AG08396 (cell line): ENCODE data around the gene PLA2G4D.

ENCODE experiments used
- DNase-seq: peaks from one replicate; pipeline ENCODE4 v3.0.0; 2012; ENCODE audit warnings: low spot score, mixed read lengths

PLA2G4D gene

GRCh38 chr15:42070279-42070975, 23.9 kb downstream of the PLA2G4D start:
- no peak for DNase-seq

GRCh38 chr15:42069496-42070278, 24.7 kb downstream of the PLA2G4D start:
- no peak for DNase-seq

GRCh38 chr15:42069025-42069424, 25.3 kb downstream of the PLA2G4D start:
- DNase-seq = no peak

GRCh38 chr15:42068601-42069000, 25.8 kb downstream of the PLA2G4D start:
- DNase-seq = no peak

DNA sequence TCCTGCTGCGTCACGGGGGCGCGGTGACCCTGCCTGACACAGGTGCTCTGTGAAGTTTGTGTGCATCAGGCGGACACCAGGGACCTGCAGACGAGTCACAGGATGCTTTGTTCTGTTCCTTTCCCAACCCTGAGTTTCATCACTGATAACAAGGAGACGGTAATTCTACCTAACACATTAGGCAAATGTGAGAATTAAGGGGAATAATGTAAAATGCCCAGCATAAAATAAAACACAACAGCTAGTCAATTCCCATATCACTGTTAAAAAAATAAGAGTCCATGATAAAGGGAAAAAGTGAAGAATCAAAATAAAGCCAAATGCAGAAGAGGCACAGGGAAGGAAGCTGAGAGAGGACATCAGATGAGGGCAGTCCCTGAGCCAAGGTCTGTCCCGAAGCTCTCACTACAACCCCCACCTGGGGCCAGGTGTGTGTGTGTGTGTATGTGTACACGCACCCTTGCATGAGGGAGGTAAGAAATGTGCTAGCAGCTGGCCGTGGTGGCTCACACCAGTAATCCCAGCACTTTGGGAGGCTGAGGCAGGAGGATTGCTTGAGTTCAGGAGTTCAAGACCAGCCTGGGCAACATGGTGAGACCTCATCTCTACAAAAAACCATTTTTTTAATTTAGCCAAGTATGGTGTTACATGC, 27.5 kb downstream of the PLA2G4D start:
- no peak for DNase-seq

- DNase-seq = no peak
Observed at GRCh38 chr15:42065468-42065867, 28.9 kb downstream of the PLA2G4D start.

DNA sequence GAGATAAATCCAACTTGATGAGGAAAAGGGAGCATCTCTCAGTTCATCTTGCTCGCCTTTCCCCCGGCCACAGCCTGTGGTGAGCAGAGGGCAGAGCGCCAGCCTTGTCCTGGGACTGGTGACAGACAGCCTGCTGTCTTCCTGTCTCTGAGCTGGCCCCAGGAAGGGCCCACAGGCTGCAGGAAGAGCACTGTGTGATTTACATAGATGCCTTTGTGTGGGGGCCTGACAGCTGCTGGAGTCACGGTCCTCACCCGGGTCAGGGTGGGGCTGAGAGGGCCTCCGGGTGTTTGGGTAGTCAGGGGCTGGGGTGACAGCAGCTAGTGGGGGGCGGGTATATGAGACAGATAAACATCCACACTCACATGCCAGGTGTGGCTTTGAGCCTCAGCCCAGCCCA, 29.3 kb downstream of the PLA2G4D start:
- DNase-seq = no peak

DNA sequence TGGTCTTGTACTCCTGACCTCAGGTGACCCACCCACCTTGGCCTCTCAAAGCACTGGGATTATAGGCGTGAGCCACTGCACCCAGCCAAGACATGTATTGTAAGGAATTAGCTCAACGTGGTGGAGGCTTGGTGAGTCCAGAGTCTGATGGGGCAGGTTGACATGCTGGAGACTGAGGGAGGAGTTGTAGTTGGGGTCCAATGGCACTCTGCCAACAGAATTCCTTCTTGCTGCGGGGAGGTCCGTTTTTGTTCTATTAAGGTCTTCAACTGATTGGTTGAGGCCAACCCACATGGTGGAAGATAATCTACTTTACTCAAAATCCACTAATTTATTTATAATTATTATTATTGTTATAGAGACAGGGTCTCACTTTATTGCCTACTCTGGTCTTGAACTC, 30.1 kb downstream of the PLA2G4D start:
- no peak for DNase-seq

DNA sequence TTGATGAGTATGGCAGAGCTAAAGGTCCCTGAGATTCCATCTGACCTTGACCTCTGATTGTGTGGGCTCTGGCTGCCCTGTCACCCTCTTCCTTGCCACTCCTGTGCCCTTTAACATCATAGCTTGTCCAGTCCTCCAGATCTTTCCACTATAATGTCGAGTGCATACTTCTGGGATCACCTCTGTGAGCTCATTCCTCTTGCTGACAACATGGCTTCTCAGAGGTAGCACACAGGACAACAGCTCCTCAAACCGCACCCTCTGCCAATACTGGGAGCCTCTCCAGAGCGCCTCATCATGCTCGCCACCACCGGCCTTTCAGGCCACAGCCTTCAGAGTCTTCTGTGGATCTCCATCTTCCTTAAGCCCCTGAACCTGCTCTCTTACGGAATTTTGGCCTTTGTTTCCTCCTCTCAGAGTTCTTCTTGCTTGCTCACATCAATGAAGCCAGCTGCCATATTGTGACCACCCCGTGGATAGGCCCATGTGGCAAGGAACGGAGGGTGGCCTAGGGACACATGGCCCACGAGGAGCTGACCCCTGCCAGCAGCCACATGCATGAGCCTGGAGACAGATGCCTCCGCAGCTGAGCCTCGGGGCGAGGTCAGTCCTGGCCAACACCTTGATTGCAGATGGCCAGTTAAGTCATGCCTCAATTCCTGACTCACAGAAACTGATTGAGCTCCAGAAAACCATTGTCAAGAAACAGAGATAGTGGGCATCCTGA, 31.1 kb downstream of the PLA2G4D start:
- DNase-seq = no peak

DNA sequence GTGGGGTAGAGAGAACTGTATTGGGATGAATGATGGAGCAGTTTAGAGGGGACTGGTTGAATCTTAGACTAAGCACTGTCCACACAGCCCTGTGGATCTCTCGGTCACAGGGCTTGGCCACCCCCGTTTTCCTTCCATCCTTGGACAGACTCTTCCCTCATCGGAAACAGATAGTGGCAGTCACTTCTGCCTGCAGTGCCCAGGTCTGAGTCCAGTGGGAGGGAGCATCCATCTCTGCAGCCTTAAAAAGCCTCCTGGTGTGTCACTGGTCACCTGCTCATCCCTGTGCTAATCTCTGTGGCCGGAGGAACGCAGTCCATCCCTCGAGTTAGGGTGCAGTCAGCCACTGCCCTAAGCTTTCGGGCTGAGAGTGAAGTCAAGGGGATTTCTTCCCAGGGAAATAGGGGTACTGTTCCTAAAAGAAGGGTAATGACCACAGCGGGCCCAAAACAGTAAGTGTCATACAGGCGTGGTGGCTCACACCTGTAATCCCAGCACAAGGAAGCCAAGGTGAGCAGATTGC, 32.0 kb downstream of the PLA2G4D start:
- DNase-seq = no peak

- no peak for DNase-seq
Observed at GRCh38 chr15:42060797-42061196, 33.6 kb downstream of the PLA2G4D start.

GRCh38 chr15:42060477-42060763, 33.9 kb downstream of the PLA2G4D start:
- DNase-seq = no peak

DNA sequence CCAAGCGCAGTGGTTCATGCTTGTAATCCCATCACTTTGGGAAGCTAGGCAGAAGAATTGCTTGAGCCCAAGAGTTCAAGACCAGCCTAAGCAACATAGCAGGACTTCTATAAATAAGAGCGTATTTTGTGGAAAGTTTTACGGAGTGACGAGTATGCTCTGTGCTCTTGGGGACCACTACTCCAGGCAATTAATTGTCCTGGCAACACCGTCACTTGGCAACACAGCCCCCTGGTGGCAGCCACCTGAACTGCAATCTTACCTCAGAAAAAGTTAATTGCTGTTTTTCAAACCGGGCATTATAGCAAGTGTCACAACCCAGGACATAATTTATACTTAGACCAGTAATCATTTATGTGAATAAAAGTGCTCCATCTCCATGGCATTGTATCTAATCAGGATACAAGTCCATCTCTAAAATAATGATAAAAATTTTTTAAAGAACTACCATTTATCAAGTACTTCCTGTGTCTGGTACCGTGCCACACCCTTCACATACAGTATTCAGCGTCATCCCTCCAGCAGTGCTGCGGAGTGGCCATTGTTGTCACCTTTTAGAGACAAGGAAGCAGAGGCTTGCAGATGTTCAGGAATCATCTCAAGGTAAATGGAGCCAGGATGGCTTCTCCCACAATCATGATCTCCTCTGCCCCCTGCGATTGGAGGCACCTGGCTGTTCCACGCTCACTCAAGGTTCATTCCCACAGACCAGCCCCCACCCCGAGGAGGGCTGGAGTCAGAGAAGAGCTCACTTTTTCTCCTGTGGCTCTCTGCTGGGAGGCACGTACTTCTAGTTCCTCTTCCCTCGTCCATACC, 34.5 kb downstream of the PLA2G4D start:
- DNase-seq = peak; percentile 52

DNA sequence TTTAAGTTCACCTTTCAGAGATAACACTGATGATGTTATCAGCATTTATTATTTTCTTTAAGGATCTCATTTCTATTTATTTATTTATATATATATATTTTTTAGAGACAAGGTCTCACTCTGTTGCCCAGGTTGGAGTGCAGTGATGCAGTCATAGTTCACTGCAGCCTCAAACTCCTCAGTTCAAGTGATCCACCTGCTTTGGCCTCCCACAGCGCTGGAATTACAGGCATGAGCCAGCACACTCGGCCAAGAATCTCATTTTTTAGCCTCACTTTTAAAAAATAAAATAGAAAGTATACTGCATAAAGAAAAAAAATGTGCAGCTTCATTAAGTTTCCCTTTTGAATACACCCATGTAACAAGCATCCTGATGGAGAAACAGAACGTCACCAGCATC, 35.6 kb downstream of the PLA2G4D start:
- DNase-seq = no peak

DNA sequence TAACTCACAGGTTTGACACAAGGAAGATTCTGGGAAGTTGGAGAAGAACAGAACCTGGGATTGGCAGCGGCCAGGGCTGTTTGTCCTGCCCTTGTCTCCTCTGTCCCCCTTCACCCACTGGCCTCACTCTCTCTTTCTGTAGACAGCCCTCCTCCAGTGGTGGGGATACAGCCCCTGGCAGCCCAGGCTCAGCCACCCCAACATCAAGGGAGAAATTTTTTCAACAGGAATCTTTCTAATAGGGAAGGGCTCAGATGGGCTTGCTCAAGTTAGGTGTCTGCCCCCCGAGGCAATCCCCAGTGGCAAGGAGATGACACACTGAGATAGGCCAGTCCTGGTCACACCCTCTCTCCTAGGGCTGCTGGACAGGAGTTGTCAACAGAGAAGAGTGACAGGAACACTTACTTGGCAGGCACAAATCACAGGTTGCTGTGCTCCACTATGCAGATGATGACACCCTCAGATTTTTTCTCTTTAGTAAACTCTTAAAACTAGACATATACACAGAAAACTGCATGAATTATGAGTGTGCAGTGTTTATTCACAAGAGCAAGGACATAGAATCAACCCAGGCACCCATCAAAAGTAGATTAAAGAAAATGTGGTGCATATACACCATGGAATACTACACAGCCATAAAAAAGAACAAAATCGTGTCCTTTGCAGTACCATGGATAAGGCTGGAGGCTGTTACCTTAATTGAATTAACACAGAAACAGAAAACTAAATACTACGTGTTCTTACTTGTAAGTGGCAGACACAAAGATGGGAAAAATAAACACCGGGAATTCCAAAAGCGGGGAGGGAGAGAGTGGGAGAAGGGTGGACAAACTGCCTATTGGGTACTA, 36.3 kb downstream of the PLA2G4D start:
- DNase-seq = no peak

GRCh38 chr15:42056934-42057798, 37.2 kb downstream of the PLA2G4D start:
- peak; percentile 69 for DNase-seq

DNA sequence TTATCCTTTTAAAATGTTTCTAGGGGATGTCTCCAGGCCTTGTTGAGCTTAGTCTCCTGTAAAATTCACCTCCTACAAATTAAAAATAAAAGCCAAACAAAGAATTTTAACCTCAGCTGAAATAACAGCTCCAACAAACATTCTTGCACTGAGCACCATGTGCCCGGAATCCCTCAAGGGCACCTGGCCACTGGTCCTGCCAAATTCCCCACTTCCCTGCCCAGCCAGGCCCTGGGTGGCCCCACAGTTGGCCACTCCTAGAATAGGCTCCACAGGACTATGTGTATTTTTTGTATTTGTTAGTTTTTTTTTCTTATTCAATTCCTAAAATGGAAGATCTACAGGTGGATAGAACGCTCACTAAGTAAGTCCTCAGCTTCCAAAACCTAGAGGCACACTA, 40.4 kb downstream of the PLA2G4D start:
- DNase-seq = no peak

GRCh38 chr15:42053010-42053409, 41.4 kb downstream of the PLA2G4D start:
- DNase-seq = no peak

DNA sequence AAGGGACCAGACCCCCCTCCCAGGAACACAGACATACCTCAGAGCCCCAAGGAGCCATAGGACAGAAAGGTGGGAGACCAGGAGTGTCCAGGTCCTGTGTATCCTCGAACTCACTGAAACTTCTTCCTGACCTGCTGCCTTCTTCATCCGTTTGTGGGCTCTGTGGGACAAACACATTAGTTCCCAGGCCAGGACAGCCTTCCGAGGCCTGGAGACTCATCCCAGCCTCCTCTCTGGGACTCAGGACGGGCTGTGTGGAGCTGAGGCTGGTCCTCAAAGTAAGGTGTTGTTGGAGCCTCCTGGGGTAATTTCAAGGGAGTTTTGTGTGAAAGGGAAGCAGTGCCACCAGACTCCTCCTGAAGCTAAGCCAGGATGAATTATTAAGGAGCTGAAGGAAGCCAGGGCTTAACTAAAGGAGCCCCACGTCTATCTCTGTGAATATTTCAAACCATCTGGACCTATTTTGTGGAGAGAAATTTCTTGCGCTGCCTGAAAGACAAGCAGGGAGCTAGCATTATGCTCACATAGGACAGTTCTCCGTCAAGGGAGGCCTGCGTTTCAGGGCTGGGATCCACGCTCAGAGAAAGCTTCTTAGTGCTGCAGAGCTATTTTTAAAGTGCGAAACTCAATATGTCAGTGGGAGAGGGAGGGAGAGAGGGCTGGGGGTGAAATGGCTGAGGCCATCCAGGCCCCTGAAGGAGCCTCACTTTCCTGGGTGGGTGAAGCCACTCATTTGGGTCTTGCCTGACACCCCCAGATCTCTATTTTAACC, 43.7 kb downstream of the PLA2G4D start:
- DNase-seq = no peak
